ENCODE measurements around the gene NUDT4. TPM values are rescaled to one million over a fixed set of nuclear protein-coding genes. Genes with fewer than 3 reads are reported as not detected.
"Not testable (repeated sequence)": the region's sequence is repeated elsewhere in the genome, so short reads cannot be mapped to it uniquely, and the experiment has no call there.

Gene NUDT4
- total RNA-seq, 1 donor from 2014 or later: 60.2 TPM

GRCh38 chr12:93375906-93376305, 1.8 kb upstream of the NUDT4 start:
- no peak overlapping the region for H2AFZ ChIP-seq (ENCODE audit: low read depth, low read length)
- peaks cover 17% of the 10 kb centered on the region for H3K4me1 ChIP-seq (ENCODE audit: insufficient read depth, low read length)
- Mint-ChIP-seq H3K36me3 (ENCODE audit: low read depth, unreplicated experiment) (no peaks in the 10 kb centered on the region), H3K9me3 (ENCODE audit: unreplicated experiment) (no peaks in the 10 kb centered on the region), H3K4me3 (ENCODE audit: unreplicated experiment) (peak overlapping the region; percentile 86), H3K4me1 (ENCODE audit: low read depth, unreplicated experiment) (peaks cover 7% of the 10 kb centered on the region), H3K27ac (ENCODE audit: unreplicated experiment) (no peak overlapping the region), H3K27me3 (ENCODE audit: low read depth, unreplicated experiment) (no peaks in the 10 kb centered on the region)
- H3K9me3 ChIP-seq (ENCODE audit: insufficient read depth, low read depth, low read length): no peaks in the 10 kb centered on the region
- no peaks in the 10 kb centered on the region for H3K27me3 ChIP-seq (ENCODE audit: insufficient read depth, low read length)
- H3K4me3 ChIP-seq (ENCODE audit: insufficient read depth, low read depth, low read length): no peak overlapping the region
- no peaks in the 10 kb centered on the region for H3K36me3 ChIP-seq (ENCODE audit: insufficient read depth, low read length)
- FAIRE-seq: no peak
- H3K4me2 ChIP-seq (ENCODE audit: low read length): peak overlapping the region; percentile 95
- TF ChIP-seq CTCF (IDR thresholded peaks at IDR 0.05; ENCODE audit: insufficient read depth, low read depth, low read length): no peak
- no peak for TF ChIP-seq EZH2 (IDR thresholded peaks at IDR 0.05; ENCODE audit: insufficient read depth, low read length)
- no peak overlapping the region for H3K9ac ChIP-seq (ENCODE audit: low read length)
- no peak overlapping the region for H3K27ac ChIP-seq (ENCODE audit: low read depth, low read length)
- H4K20me1 ChIP-seq (ENCODE audit: insufficient read depth, low read length): peaks cover 24% of the 10 kb centered on the region
- H3K79me2 ChIP-seq (ENCODE audit: insufficient read depth, low read length): peaks cover 32% of the 10 kb centered on the region
- DNase-seq (ENCODE audit: low read depth): no peak

- DNase-seq (ENCODE audit: low read depth): no peak
- Histone ChIP-seq H3K36me3 (ENCODE audit: insufficient read depth, low read length) (no peaks in the 10 kb centered on the region), H3K79me2 (ENCODE audit: insufficient read depth, low read length) (peaks cover 40% of the 10 kb centered on the region), H3K9me3 (ENCODE audit: insufficient read depth, low read depth, low read length) (no peaks in the 10 kb centered on the region), H3K4me3 (ENCODE audit: insufficient read depth, low read depth, low read length) (peak overlapping the region; percentile 71), H3K4me2 (ENCODE audit: low read length) (peak overlapping the region; percentile 95), H4K20me1 (ENCODE audit: insufficient read depth, low read length) (peaks cover 32% of the 10 kb centered on the region), H3K9ac (ENCODE audit: low read length) (peak overlapping the region; percentile 99), H3K27ac (ENCODE audit: low read depth, low read length) (no peak overlapping the region), H3K4me1 (ENCODE audit: insufficient read depth, low read length) (peaks cover 24% of the 10 kb centered on the region), H2AFZ (ENCODE audit: low read depth, low read length) (peak overlapping the region; percentile 49), H3K27me3 (ENCODE audit: insufficient read depth, low read length) (no peaks in the 10 kb centered on the region)
- Mint-ChIP-seq H3K36me3 (ENCODE audit: low read depth, unreplicated experiment) (no peaks in the 10 kb centered on the region), H3K9me3 (ENCODE audit: unreplicated experiment) (no peaks in the 10 kb centered on the region), H3K27me3 (ENCODE audit: low read depth, unreplicated experiment) (no peaks in the 10 kb centered on the region), H3K4me3 (ENCODE audit: unreplicated experiment) (peak overlapping the region; percentile 86), H3K27ac (ENCODE audit: unreplicated experiment) (peak overlapping the region; percentile 62), H3K4me1 (ENCODE audit: low read depth, unreplicated experiment) (peaks cover 14% of the 10 kb centered on the region)
- FAIRE-seq: no peak
- TF ChIP-seq EZH2 (IDR thresholded peaks at IDR 0.05; ENCODE audit: insufficient read depth, low read length) (no peak), CTCF (IDR thresholded peaks at IDR 0.05; ENCODE audit: insufficient read depth, low read depth, low read length) (no peak)
These were observed 1.1 kb upstream of the NUDT4 start for GRCh38 chr12:93376436-93377251.

GRCh38 chr12:93378196-93378997, 672 bp downstream of the NUDT4 start:
- Histone ChIP-seq H3K9ac (ENCODE audit: low read length) (peak overlapping the region; percentile 99), H3K4me1 (ENCODE audit: insufficient read depth, low read length) (peaks cover 27% of the 10 kb centered on the region), H4K20me1 (ENCODE audit: insufficient read depth, low read length) (peaks cover 49% of the 10 kb centered on the region), H3K4me3 (ENCODE audit: insufficient read depth, low read depth, low read length) (peak overlapping the region; percentile 100), H3K27ac (ENCODE audit: low read depth, low read length) (peak overlapping the region; percentile 93), H2AFZ (ENCODE audit: low read depth, low read length) (peak overlapping the region; percentile 23), H3K79me2 (ENCODE audit: insufficient read depth, low read length) (peaks cover 57% of the 10 kb centered on the region), H3K4me2 (ENCODE audit: low read length) (peak overlapping the region; percentile 90)
- not testable (repeated sequence) for H3K9me3 Mint-ChIP-seq (ENCODE audit: unreplicated experiment); H3K9me3 ChIP-seq (ENCODE audit: insufficient read depth, low read depth, low read length); H3K27me3 ChIP-seq (ENCODE audit: insufficient read depth, low read length); H3K36me3 Mint-ChIP-seq (ENCODE audit: low read depth, unreplicated experiment); H3K27me3 Mint-ChIP-seq (ENCODE audit: low read depth, unreplicated experiment); H3K36me3 ChIP-seq (ENCODE audit: insufficient read depth, low read length); FAIRE-seq
- peak overlapping the region; percentile 91 for H3K27ac Mint-ChIP-seq (ENCODE audit: unreplicated experiment)
- H3K4me3 Mint-ChIP-seq (ENCODE audit: unreplicated experiment): peak overlapping the region; percentile 99
- DNase-seq (ENCODE audit: low read depth): peak; percentile 83
- peaks cover 17% of the 10 kb centered on the region for H3K4me1 Mint-ChIP-seq (ENCODE audit: low read depth, unreplicated experiment)

Measured in astrocyte (in vitro differentiated cells and primary cell).